Vagina (tissue), 2 donors: ENCODE measurements around the gene OPRM1.

Experiments
- CTCF ChIP-seq, 3 experiments: fragments of 450-650 bp in 2 of 3; fragments of 200-600 bp in 1 of 3; sonication (generic) in 1 of 3; IDR thresholded peaks; one replicate each; pipeline ENCODE4 v1.5.1; 2017 to 2019; ENCODE audit warnings: antibody characterized with exemption in 3 of 3, mild to moderate bottlenecking in 2 of 3, moderate library complexity in 2 of 3
- POLR2AphosphoS5 ChIP-seq, 2 donors: sonication (generic); formaldehyde crosslinking; IDR thresholded peaks; one replicate each; pipeline ENCODE4 v1.9.0; 2017; ENCODE audit warnings: antibody characterized with exemption in 2 of 2, mild to moderate bottlenecking in 2 of 2, low read depth in 1 of 2; ENCODE audit not compliant: insufficient read depth in 1 of 2

GRCh38 chr6:154230393-154230792, 191.4 kb downstream of the OPRM1 start:
- TF ChIP-seq POLR2AphosphoS5 (IDR thresholded peaks at IDR 0.05; ENCODE audit: insufficient read depth in 1 of 2, low read depth in 1 of 2): no peak
- TF ChIP-seq CTCF (IDR thresholded peaks at IDR 0.05): no peak
